ENCODE results near the gene DOK1.
A peak's percentile ranks its signal among the peaks of the same experiment; 100 is the strongest.

The DOK1 gene

GRCh38 chr2:74571058-74571457 lies 16.5 kb downstream of the DOK1 start:
- DNase-seq = no peak

DNA sequence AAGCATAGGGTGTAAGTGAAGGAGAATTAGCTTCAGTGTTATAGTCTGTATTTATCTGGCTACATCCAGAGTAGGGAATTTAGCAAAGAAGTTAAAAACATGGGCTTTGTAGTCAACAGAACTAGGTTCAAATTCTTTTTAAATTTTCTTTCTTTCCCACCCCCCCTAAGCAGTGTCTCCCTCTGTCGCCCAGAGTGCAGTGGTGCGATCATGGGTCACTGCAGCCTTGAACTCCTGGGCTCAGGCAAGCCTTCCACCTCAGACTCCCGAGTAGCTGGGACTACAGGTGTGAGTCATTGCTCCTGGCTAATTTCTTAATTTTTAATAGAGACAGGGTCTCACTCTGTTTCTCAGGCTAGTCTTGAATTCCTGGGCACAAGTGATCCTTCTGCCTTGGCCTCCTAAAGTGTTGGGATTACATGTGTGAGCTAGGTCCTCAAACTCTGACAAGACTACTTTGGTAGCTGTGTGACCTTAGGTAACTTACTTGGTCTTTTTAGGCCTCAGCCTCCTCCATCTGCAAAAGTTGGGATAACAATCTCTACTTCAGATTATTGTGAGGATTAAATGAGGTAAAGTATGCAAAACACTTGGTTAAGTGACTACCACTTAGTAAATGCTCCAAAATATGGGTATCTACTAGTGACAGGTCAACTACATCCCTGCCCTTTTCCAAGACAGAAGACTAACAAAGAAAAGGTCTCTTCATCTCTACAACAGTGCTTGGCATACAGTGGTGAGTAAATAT lies 17.8 kb downstream of the DOK1 start:
- no peak for DNase-seq

DNA sequence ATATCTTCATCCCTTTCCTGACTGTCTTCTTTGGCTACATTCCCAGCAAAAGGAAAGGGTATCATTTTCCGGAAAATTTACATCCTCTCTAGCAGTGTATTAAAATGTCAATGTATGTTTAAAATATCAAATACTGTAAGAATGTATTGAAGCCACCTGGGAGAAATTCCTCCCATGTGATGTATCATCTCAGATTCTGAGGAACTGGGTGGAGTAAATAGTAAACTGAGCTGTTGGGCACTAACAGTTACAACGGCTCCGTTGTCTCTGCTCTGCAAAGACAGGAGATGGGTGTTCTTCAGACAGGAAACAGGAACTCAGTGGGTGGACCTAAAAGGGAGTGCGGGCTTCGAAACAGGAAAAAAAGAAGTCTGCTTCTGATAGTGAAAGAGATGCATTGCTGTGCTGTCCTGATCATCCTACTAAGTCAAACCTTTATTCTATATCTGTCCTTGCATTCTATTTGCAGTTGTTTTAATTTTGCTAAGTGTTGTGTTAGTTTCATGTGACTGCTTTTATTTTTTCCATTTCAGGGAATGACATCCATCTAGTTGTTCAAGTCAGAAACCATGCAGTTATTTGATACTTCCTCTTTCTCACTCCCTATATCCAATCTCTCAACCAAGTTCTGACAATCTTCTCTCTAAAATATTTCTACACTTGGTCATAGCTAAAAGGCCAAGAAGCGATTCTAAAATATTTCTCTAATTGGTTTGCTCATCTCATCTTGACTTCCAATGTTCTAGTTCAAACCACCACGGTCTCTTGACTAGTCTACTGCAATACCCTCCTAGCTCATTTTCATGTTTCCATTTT lies 19.4 kb downstream of the DOK1 start:
- DNase-seq = no peak

GRCh38 chr2:74575320-74575719 lies 20.8 kb downstream of the DOK1 start:
- no peak for DNase-seq

DNA sequence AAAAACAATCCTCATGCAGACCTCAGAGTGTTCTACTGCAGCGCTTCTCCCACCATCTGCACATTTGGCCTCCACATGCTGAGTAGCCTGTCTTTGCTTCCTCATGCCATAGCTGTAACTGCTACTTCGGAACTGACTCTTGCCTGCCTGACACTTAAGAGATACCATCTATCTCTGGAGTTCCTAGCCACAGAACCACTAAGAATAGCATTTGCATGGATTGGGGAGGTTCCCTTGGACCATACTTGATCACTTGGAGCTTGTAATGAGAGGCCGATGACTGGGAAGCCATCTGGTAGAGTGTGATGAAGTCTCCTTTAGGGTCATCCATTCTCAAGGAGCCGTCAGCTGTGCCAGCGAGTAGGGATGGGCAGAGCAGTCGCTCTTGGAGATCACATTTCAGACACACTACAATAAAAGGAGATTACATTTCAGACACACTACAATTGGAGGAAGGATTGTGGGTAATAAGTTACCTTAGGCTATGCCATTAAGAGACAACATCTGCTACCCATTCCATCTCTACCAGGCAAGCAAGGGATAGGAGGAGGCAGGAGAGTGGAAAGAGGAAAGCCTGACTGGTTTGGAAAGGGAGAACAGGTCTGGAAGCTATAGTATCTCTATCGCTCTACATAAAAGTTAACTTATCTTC lies 21.8 kb downstream of the DOK1 start:
- no peak for DNase-seq

DNA sequence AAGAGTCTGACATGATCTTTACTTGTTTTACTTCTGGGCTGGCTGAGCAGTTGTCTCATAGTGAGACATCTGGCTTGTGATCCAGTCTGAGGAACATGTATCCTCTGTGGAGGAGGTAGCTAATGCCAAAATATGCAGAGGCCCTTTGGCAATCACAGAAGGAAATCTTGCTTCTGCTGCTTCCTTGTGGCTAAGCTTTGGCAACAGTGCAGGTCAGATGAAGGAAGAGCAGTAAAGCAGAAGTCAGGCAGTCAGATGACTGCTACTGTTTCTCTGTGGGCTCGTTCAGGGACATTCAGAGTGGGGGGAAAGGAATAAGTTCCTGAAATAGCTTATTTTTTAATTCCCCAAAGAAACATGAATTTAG lies 22.3 kb downstream of the DOK1 start:
- DNase-seq = no peak

DNA sequence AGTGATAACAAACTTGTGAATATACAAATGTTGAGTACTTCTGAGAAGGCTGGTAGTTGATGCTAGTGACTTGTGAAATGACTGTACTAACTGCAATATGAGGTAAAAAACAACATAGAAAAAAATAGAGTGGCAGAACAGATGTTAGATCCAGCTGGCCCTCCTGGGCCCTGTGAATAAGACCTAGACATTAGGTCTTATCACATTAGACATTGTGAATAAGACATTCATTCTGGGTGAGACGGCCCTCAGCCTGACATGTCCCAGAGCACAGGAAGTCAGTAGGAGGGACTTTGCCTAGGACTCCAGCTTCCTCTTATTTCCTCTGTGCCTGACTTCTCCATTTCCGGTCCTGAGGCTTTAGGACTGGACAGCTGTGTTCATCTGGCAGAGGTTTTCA lies 22.9 kb downstream of the DOK1 start:
- no peak for DNase-seq

DNA sequence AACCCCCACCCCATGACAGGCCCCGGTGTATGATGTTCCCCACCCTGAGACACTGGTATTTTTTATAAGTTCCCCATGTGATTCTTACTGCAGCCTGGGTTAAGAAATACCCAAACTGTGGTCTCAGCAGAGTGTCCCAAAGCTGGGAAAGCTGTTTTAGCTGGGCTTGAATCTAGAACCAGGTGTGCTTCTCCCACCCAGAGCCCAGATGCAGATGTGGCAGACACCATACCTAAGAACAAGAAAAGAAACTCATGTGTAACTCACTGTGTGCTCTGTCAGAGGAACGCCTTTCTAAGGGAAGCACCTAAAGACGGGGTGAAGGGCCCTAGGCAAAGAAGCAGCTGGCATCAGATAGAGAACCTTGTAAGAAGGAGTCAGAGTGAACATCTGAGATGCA lies 23.9 kb downstream of the DOK1 start:
- no peak for DNase-seq

DNA sequence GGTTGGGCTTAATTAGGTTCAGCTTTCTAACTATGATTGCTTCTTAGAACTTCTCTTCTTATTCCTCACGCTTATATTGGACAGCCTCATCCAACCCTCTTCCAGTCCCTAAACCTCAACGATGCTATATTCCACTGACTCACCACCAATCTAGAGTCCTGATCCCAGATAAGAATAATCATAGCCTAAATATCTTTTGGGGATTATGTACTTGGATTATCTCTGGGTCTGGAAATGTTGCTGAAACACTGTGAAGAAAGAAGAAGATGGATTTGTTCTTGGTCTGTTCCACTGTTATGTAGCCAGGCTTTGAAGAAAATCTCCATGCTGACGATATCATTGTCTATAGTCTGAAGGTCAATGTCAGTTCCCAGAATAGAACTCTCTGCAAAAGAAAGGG lies 26.9 kb downstream of the DOK1 start:
- DNase-seq = no peak

DNA sequence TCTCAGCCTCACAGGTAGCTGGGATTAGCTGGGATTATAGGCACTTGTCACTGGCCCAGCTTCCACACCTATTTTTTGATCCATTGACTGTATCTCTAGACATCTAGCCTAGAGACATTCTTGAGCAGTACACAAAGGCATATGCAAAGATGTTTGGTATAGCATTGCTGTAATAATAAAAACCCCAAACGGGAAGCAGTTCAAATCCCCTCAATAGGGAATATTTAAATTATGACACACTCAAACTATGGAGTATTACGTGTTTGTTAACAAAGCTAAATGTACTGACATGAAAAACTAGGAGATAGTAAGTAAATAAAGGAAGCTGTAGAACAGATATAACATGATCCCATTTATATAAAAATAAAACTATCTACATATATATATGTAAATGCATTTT lies 27.7 kb downstream of the DOK1 start:
- no peak for DNase-seq

- DNase-seq = no peak
Observed at GRCh38 chr2:74583504-74583903, 29.0 kb downstream of the DOK1 start.

- DNase-seq = no peak
Observed at GRCh38 chr2:74584088-74584645, 29.6 kb downstream of the DOK1 start.

DNA sequence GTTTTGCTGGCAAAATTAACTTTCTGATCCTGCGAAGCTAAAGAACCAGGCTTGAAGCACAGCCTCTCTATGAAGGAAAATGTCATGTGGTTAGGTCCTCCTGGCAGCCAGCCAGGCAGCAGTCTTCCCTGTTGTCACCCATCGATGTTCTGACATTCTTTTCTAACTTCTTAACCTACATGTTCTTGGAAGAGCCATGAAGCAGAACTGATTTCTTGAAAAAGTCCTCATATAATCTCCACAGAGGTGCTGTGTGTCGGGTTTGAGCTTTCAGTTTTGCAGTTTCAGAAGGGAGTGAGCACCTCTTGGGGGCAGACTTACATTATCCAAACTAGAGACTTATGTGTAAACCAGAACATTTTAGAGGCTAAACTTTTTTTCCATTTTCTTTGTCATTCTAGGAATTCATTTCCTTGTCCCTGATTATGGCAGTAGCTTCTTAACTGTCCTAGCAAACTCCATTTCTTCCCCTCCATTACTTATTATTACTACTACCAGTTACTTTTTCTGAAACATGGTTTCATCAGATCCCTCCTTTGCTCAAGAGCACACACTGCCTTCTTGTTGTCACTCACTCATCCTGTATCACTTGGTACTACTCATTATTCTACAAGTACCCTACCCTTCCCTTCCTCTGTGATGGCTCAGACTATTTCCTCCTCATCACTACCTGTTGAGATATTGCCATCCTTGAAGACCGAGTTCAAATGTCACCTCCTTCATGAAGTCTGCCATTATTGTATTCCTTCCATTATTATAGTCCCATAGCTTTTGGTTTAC lies 31.1 kb downstream of the DOK1 start:
- DNase-seq = no peak

- DNase-seq = peak; percentile 30
Observed at GRCh38 chr2:74587664-74588277, 33.3 kb downstream of the DOK1 start.

DNA sequence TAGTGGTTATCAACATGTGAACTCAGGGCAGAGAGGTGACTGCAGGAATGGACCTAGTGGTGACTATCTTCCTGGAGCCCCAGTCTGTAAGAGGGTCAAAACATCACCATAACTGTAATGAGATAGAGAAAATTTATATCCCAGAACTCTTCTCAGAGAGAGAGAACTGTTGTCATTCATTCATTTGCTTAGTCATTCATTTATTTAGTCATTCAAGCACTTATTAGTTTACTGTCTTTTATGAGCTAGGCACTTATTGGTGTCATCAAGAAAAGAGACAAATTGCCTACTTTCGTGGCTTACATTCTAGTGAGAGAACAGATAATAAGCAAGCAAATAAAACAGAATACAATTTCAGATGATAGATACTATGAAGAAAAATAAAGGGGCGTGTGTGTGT lies 34.1 kb downstream of the DOK1 start:
- no peak for DNase-seq

DNA sequence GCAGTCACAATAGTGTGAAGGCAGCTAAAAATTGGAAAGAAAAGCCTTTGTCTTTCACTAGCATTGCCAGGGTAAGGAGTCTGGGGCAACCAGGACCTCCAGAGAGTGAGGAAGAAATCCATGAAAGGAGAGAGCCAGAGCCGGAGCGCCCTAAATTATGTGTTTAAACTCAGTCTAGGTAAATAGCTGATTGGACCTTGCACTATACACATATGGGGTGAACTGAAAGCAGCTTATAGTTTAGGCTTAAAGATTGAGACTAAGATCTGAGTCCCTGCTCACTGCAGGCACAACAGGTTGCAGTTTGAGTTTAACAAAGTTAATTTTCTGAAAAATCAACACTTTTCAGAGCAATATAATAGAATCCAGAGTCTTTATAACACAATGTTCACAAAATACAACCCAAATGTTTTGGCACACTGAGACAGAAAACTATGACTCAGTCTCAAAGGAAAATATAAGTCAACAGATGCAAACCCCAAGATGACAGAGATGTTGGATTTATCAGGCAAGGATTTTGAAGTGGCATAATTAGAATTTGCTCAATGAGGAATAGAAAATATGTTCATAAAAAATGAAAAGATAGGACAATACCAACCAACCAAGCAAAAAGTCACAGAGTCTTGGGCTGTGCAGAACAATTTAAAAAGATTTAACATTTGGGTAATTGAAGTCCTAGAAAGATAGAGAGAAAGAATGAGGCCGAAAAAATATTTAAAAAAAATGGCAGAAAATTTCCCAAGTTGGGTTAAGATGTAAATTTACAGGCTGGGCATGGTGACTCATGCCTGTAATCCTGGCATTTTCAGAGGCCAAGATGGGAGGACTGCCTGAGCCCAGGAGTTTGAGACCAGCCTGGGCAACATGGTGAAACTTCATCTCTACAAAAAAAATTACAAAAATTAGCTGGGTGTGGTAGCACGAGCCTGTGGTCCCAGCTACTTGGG lies 39.6 kb downstream of the DOK1 start:
- DNase-seq = no peak

DNA sequence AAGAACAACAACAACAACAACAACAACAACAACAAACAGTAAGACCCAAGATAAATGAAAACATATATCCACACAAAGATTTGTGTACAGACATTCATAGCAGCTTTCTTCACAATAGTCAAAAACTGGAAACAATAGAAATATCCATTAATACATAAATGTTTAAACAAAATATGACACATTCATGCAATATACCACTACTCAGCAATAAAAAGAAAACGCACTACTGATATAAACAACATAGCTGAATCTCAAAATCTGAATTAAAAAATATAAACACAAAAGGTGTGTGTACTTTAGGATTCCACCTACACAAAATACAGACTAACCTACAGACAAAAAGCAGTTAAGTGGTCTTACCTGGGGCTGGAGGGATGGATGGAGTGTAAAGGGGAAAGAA lies 42.1 kb downstream of the DOK1 start:
- no peak for DNase-seq

DNA sequence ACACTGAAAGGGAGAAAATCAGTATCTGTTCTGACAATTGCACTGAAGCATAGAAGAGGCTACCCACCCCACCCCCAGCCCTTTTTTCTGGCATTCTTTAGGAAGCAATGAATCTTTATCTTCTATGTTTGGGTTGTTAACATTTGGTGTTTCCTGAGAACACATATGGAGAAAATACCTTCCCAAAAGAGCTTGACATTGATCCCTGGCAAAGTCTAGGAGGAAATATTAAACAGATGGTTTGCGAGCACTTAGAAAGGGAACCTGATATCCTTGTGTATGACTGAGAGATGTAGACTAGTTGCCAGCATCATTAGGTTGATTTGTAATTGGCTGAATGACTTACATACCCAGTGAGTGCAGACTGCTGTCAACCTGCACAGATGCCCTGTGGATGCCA lies 42.9 kb downstream of the DOK1 start:
- DNase-seq = no peak

DNA sequence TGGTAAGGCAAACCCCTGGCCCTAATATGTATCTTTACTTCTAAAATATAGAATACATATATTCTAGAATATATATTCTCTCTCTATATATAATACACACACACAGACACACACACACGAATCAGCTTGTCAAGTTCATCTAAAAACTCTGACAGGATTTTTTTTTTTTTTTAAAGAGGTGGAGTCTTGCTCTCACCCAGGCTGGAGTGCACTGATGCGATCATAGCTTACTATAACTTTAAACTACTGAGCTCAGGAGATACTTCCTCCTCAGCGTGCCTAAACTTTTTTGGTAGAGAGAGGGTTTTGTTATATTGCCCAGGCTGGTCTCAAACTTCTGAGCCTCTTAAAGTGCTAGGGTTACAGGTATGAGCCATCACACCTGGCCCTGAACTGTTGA lies 45.2 kb downstream of the DOK1 start:
- no peak for DNase-seq

DNA sequence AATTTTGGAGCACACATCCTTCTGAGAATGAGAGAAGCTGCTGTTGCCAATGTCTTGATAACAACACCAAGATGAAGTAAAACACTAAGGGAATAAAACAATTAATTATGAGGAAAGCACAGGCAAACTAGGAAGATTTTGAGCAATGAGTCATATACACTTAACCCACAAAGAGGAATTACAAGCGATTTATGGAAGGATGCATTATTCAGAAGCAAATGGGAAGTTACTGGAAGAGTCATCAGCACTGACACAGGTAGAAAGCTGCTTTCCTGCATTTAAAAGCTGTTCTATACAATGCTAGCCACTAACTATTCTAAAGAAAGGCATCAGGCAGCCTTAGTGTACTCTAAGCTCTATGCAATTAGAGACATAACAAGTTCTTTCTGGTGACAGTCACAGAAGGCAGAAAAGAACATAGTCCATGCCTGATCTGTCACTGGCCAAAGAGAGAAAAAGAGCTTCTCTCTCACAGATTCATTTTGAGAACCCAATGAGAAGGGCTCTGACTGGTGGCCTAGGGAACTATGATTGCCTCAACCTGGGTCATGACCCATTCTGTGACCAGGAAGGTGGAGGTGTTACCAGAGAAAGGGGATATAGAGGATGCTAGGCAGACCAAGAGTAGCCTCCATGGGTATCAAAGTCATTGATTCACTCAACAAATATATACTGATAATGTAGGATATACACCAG lies 48.2 kb downstream of the DOK1 start:
- DNase-seq = no peak
